Activated naive CD4-positive, alpha-beta T cell treated with anti-CD3 and anti-CD28 coated beads, Interleukin-2, amount 10 ng/mL, durations not matched to agents 7 days and 5 days (primary cell): ENCODE measurements around the gene STXBP4.

Source experiments
- CTCF ChIA-PET: fragments of 350-600 bp; sonication (Branson Sonifier 250); formaldehyde crosslinking; loops from one replicate; lab custom pipeline; 2021; ENCODE audit warnings: antibody characterized with exemption; lab: Charles Lee
- DNase-seq: peaks from one replicate; pipeline ENCODE4 v3.0.0-alpha.2; 2020
- H3K27ac Mint-ChIP-seq: one replicate; pipeline ENCODE4 v1.8.0; 2021; ENCODE audit warnings: mild to moderate bottlenecking, moderate library complexity, mixed read lengths
- H3K27me3 Mint-ChIP-seq: one replicate; pipeline ENCODE4 v1.8.0; 2021; ENCODE audit warnings: mild to moderate bottlenecking, mixed read lengths
- H3K36me3 Mint-ChIP-seq: one replicate; pipeline ENCODE4 v1.8.0; 2021; ENCODE audit warnings: mixed read lengths
- H3K4me1 Mint-ChIP-seq: one replicate; pipeline ENCODE4 v1.8.0; 2021; ENCODE audit warnings: mixed read lengths
- H3K4me3 Mint-ChIP-seq: one replicate; pipeline ENCODE4 v1.8.0; 2021; ENCODE audit warnings: mild to moderate bottlenecking, moderate library complexity, mixed read lengths
- H3K9me3 Mint-ChIP-seq: one replicate; pipeline ENCODE4 v1.8.0; 2021; ENCODE audit warnings: mixed read lengths

Gene STXBP4

DNA sequence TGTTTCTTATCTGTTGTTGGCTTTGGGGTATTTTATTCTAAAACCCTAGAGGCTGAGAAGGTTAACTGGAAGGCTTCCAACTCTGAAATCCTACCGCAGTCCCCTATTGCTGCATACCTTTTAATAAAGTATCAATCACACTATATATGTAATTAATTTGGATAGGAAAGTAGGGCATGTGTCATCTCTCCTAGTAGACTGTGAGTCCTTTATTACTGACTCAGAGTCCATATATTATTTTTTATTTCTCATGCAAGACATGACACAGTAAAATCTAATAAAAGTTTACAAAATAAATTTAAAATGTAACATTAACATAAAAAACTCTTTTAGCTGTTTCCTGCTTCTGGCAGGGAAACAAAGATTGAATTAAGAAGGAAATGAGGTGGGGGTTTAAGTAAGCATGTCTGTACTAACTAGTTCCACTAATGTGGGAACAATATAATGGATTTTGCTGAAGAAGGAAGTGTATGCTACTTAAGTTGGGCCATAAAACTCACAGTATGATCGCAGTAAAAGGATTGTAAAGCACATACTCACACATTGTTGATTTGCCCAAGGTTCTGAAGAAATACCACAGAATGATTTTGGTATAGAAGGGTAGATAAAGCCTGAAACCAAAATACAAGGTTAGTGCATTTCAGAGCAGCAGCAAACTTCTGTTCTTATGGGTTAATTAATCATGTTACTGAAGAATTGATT lies 198.6 kb downstream of the STXBP4 start:
- DNase-seq = no peak
- Mint-ChIP-seq H3K36me3 (no peaks in the 10 kb centered on the region), H3K4me3 (no peak overlapping the region), H3K27me3 (no peaks in the 10 kb centered on the region), H3K27ac (no peak overlapping the region), H3K4me1 (no peaks in the 10 kb centered on the region), H3K9me3 (no peaks in the 10 kb centered on the region)
- CTCF ChIA-PET = no interaction called here

DNA sequence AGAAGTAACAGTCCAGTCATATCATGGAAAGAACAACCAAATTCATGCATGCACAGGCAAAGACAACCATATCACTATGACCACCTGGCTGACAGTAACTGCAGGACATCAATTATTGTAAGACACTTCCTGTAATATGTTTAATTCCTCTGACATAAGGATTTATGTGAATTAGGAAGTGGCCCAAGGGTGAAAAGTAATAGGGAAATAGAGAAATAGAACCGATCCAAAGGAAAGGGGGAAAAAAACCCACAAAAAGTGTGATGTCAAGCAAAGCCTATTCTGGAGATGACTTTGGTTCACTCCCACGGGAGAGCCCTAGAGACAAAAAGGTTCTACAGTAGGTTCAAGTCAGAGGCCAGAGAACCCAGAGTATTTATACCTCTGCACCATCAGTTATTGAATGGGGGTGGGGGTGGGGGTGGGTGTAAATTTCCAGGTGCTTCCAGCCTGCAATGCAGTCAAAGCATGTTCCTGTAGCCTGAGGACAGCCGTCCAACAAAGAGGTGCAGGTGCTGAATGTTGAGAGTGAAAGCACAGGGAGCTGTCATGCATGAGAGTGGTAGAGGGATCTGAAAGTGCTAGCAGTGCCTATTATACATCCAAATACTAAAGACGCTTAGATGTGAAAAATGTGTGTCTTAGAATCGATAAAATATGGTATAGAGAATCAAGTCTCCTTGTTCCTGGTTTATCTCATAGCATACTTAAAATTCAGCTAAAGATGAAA lies 200.6 kb downstream of the STXBP4 start:
- DNase-seq = no peak
- Mint-ChIP-seq H3K9me3 (no peaks in the 10 kb centered on the region), H3K4me1 (no peaks in the 10 kb centered on the region), H3K36me3 (no peaks in the 10 kb centered on the region), H3K27me3 (peaks cover 4% of the 10 kb centered on the region), H3K4me3 (no peak overlapping the region), H3K27ac (no peak overlapping the region)
- CTCF ChIA-PET = no interaction called here

DNA sequence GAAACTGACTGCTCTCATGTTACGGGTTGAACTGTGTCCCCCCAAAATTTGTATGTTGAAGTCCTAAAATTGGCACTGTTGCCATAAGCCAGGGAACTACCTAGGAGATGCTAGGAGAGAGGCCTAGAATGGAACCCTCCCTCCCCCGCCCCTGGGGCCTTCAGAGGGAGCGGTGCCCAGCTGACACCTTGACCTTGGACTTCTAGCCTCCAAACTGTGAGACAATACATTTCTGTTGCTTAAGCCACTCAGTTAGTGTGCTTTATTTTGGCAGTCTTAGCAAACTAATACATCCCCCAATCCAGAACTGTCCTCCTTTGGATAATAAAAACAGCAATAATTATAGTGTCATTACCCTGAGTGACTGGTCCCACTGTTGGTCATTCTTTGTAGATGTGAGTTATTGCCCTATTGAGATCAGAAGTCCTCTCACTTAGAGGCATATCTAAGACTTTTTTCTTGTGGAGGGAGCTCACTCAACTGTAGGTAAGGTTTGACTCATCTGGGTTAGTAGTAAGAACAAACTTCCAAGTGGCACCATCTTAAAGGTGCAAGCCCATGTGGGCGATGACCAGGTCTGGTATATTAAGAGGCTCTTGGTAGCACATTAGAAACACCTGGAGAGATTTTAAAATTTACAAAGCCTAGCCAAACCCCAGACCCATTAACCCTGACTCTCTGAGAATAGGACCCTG lies 203.2 kb downstream of the STXBP4 start:
- Mint-ChIP-seq H3K27me3 (peaks cover 4% of the 10 kb centered on the region), H3K36me3 (no peaks in the 10 kb centered on the region), H3K27ac (no peak overlapping the region), H3K4me1 (no peaks in the 10 kb centered on the region), H3K4me3 (no peak overlapping the region), H3K9me3 (no peaks in the 10 kb centered on the region)
- CTCF ChIA-PET = no interaction called here
- DNase-seq = no peak

DNA sequence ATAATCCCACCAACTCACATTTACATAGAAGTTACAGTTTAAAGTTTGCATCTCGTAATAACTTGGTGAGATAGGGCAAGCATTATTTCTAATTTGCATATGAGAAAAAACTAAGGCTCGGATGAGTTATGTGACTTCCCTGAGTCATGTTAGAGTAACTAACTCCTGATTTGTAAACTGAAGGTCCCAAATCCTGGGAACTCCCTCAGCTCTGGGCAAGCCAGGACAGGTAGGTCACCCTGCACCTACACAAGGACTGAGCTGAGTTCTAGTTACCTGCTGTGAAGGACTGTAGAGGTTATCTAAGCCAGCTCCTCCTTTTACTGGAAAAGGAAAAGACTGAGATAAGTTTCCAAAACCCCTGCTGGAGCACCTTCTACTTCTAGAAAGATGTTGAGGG lies 204.0 kb downstream of the STXBP4 start:
- Mint-ChIP-seq H3K36me3 (no peaks in the 10 kb centered on the region), H3K27me3 (peaks cover 4% of the 10 kb centered on the region), H3K4me1 (no peaks in the 10 kb centered on the region), H3K4me3 (no peak overlapping the region), H3K27ac (no peak overlapping the region), H3K9me3 (no peaks in the 10 kb centered on the region)
- CTCF ChIA-PET = no interaction called here
- DNase-seq = no peak

DNA sequence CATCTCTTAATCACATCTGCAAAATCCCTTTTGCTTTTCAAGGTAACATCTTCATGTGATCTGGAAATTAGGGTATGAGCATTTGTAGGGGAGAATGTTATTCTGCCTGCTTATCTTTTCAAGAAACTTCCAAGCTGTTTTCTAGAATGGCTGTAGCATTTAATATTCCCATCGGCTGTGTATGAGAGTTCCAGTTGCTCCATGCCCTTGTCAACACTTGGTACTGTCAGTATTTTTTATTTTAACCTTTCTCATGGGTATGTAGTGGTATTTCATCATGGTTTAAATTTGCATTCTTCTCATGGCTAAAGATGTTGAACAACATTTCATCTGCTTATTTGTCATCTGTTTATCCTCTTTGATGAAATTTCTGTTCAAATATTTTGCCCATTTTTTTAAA lies 205.6 kb downstream of the STXBP4 start:
- Mint-ChIP-seq H3K27me3 (peaks cover 4% of the 10 kb centered on the region), H3K4me3 (no peak overlapping the region), H3K27ac (no peak overlapping the region), H3K36me3 (no peaks in the 10 kb centered on the region), H3K4me1 (no peaks in the 10 kb centered on the region), H3K9me3 (no peaks in the 10 kb centered on the region)
- no peak for DNase-seq
- CTCF ChIA-PET = no interaction called here

DNA sequence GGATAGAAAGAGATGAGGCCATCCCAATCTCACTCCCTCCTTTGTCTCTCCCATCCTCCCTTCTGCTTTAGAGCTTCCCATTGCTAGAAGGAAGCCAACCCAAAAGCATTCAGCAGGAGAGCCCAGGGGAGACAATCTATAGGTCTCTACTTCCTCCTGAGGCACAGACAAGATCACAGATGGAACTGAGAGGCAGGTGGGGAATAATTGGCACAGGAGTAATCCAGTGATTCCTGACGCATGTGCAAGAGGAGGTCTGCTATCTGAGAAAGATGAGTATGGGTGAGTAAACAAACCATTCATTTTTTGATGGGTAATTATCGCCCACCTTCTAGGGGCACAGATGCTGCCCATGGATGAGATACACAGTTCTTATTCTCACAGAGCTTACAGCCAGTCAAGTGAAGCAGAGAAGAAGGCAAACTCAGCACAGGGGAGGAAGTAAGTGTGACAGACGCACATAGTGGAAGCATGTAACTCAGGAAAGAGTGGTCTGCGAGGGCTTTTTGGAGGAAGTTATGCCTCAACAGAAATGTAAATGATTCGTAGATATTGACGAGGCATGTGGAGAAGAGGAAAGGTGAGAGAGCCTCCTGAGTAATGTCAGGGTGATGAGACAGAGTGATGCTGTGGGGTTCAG lies 207.3 kb downstream of the STXBP4 start:
- CTCF ChIA-PET = no interaction called here
- Mint-ChIP-seq H3K27ac (no peak overlapping the region), H3K4me3 (no peak overlapping the region), H3K9me3 (no peaks in the 10 kb centered on the region), H3K36me3 (no peaks in the 10 kb centered on the region), H3K27me3 (peaks cover 4% of the 10 kb centered on the region), H3K4me1 (no peaks in the 10 kb centered on the region)
- DNase-seq = no peak

DNA sequence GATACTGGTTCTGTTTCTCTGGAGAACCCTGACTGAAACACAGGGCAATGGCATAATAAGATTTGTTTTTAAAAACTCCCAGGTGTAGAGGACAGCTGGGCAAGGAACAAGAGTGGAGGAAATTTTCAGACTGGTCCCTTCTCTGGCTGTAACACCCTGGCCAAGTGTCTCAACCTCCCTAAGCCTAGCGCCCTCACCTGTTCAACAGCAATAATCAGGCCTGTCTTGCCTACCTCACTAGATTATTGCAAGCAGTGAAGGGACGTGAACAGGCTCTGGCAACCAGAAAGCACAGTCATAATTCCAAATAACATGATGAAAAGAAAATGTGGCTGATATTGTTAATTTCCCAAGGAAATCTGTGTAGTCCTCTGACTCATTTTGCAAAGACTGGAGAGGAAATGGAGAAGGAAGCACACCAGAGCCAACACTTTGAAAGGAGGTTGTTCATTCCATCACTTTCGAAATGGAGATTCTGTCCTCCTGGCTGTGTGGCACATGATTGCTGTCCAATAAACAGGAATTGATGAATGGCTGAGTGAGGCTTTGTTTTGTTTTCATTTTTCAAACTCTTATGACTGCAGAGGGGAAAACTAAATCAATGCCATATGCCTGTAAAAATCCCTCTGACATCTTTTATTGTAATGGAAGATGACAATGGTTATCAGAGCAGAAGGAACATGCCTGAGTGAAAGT lies 208.7 kb downstream of the STXBP4 start:
- H3K27me3 Mint-ChIP-seq = peaks cover 4% of the 10 kb centered on the region
- CTCF ChIA-PET = no interaction called here
- no peaks in the 10 kb centered on the region for H3K9me3 Mint-ChIP-seq
- no peaks in the 10 kb centered on the region for H3K4me1 Mint-ChIP-seq
- no peaks in the 10 kb centered on the region for H3K36me3 Mint-ChIP-seq
- H3K27ac Mint-ChIP-seq = no peak overlapping the region
- no peak for DNase-seq
- H3K4me3 Mint-ChIP-seq = no peak overlapping the region

DNA sequence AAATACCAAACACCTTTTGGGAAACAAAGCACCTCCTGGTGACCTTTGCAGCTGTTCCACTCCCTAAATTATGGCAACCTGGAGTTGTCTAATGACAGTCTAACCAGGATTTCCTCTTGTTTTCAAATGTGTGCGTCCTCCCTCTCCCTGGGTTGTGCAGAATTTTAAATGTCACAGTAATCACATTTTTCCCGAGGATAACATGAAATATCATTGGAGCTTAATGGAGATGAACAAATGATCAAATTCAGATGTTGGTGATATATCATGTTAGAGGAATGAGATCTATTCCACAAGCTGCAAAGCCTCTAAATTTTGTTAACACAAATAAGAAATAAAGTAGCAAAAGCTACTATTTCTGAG lies 209.3 kb downstream of the STXBP4 start:
- no peak overlapping the region for H3K4me3 Mint-ChIP-seq
- H3K27me3 Mint-ChIP-seq = peaks cover 4% of the 10 kb centered on the region
- no peak for DNase-seq
- no peaks in the 10 kb centered on the region for H3K9me3 Mint-ChIP-seq
- CTCF ChIA-PET = no interaction called here
- no peak overlapping the region for H3K27ac Mint-ChIP-seq
- H3K4me1 Mint-ChIP-seq = no peaks in the 10 kb centered on the region
- no peaks in the 10 kb centered on the region for H3K36me3 Mint-ChIP-seq

DNA sequence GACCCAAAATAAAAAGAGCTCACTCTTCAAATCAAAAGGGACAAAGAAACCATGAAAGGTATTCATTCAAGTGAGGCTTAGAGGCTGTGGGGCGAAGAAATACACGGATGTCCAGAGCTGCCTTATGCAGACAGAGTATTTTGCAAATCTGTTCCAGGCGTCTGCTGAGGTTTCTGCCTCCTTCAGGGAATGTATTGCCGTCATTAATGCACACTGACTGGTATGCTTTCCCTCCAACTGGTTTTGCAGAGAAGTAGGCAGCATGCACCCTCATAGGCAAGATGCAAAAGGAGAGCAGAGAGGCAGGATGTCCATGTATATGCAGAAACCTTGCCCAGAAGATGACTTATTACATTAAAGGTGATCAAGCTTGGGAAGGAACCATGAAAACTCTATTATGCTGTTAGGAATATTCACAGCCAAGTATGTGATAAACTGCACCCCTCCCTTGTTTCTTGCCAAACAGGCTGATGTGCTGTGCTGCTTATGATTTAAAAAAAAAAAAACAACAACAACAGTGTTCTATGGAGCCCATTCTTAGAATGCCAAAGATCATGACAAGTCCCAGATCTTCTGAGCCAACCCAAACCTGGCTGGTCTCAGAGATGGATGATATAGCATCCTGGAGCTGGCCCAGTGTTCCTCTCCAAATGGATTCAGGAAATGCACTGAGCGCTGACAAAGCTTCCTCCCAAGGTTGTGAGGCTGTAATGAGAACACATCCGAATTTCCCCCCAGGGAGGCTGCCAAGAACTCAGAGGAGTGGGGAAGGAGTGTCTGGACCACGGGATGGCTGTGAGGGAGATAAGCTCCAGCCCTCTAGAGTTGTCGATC lies 218.6 kb downstream of the STXBP4 start:
- Mint-ChIP-seq H3K36me3 (no peaks in the 10 kb centered on the region), H3K4me1 (no peaks in the 10 kb centered on the region), H3K4me3 (no peak overlapping the region), H3K27me3 (no peaks in the 10 kb centered on the region), H3K9me3 (no peaks in the 10 kb centered on the region), H3K27ac (no peak overlapping the region)
- CTCF ChIA-PET = interaction anchor here (0.6 to 1.2 kb wide), 3 partner anchors 43 to 161 kb away, joined by 3 read pairs; no protein-coding TSS in a partner anchor
- DNase-seq = no peak

DNA sequence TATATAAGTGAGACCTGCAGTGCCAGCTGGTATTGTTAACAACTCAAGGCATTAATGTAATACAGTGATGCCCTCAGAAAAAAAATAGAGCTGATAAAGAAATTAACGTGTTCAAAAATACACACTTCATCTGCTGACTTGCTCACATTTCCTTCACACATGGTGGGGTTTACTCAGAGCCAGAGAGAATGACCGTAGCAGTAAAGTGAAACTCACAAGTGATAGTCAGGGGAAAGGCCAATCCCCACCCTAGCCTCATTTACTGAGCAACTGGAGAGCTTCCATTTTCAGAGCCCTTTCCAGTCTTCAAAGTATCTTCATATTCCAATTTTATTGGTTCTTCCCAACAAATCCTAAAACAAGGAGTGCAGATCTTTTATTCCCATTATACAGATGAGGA lies 222.2 kb downstream of the STXBP4 start:
- H3K27ac Mint-ChIP-seq = no peak overlapping the region
- CTCF ChIA-PET = no interaction called here
- no peak for DNase-seq
- H3K4me3 Mint-ChIP-seq = no peak overlapping the region
- no peaks in the 10 kb centered on the region for H3K27me3 Mint-ChIP-seq
- H3K36me3 Mint-ChIP-seq = no peaks in the 10 kb centered on the region
- H3K9me3 Mint-ChIP-seq = no peaks in the 10 kb centered on the region
- no peaks in the 10 kb centered on the region for H3K4me1 Mint-ChIP-seq

DNA sequence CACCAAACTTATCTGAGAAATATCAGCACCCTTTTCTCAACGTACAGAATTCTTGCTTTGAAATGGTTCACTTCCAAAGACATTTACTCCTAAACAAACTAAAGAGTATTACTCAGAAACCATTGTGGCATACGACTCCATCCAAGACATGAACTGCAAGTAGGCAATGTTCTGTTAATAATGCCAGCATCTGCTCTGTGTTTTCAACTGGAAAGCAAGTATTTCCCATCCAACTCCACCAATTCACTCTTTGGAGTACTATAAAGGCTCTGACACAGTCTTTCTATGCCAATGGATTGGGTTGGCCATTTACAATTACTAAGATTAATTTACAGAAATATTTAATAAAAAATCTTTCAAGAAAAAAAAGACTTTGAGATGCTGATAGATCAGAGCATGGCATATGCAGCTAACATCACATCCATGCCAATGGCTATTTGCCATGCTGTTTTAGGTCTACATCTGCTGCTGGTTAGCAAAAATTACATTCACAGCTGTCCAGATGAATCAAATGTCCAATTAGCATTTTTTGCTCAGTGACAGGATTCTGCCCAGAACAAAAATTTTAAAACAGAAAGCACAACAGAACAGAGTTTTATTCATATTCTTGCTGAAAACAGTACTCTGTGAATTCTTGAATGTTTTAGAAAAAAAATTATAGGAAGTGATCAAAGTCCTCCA lies 230.3 kb downstream of the STXBP4 start:
- no peak overlapping the region for H3K27ac Mint-ChIP-seq
- CTCF ChIA-PET = no interaction called here
- no peaks in the 10 kb centered on the region for H3K9me3 Mint-ChIP-seq
- no peaks in the 10 kb centered on the region for H3K36me3 Mint-ChIP-seq
- no peak overlapping the region for H3K4me3 Mint-ChIP-seq
- H3K27me3 Mint-ChIP-seq = peaks cover 4% of the 10 kb centered on the region
- H3K4me1 Mint-ChIP-seq = no peaks in the 10 kb centered on the region
- no peak for DNase-seq

- Mint-ChIP-seq H3K4me1 (no peaks in the 10 kb centered on the region), H3K27ac (no peak overlapping the region), H3K9me3 (no peaks in the 10 kb centered on the region), H3K4me3 (no peak overlapping the region), H3K36me3 (no peaks in the 10 kb centered on the region), H3K27me3 (peaks cover 4% of the 10 kb centered on the region)
- CTCF ChIA-PET = no interaction called here
- no peak for DNase-seq
Measured at GRCh38 chr17:55200904-55201303, 232.3 kb downstream of the STXBP4 start.

DNA sequence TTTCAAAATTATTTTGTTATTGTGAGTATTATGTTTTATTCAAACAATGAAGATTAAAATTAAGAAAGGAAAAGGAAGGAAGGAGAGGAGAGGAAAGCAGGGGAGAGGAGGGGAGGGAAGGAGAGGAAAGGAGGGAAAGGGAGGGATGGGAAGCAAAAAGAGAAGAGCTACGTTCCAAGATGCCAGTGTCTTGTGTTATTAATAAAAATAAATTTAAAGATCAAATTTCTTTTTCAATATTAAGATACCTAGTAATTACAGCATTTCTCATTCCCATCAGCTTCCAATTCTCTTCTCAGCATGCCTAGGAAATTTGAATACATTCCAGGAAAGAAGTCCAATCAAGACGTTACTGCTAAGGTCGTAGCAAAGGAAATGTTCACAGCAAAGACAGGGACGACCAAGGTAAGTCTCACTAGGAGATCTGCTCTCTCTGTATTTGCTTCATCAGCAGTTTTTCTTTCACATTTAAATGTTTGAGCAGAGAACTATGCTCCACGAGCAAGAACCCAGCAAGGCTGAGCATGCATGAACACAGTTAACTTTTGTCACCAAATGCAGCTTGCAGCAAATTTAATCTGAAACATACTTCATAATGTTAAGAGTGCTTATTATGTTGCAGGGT lies 232.9 kb downstream of the STXBP4 start:
- H3K36me3 Mint-ChIP-seq = no peaks in the 10 kb centered on the region
- H3K27ac Mint-ChIP-seq = no peak overlapping the region
- DNase-seq = no peak
- H3K27me3 Mint-ChIP-seq = peaks cover 4% of the 10 kb centered on the region
- H3K4me1 Mint-ChIP-seq = no peaks in the 10 kb centered on the region
- CTCF ChIA-PET = no interaction called here
- H3K4me3 Mint-ChIP-seq = no peak overlapping the region
- no peaks in the 10 kb centered on the region for H3K9me3 Mint-ChIP-seq
